ENCODE measurements around the gene DNAH14. TPM values are rescaled to one million over a fixed set of nuclear protein-coding genes. Genes with fewer than 3 reads are reported as not detected.
"Not testable (repeated sequence)": the region's sequence is repeated elsewhere in the genome, so short reads cannot be mapped to it uniquely, and the experiment has no call there.

Gene DNAH14
- total RNA-seq, 2 donors from 2014 or later: 2.6 to 5.6 TPM

DNA sequence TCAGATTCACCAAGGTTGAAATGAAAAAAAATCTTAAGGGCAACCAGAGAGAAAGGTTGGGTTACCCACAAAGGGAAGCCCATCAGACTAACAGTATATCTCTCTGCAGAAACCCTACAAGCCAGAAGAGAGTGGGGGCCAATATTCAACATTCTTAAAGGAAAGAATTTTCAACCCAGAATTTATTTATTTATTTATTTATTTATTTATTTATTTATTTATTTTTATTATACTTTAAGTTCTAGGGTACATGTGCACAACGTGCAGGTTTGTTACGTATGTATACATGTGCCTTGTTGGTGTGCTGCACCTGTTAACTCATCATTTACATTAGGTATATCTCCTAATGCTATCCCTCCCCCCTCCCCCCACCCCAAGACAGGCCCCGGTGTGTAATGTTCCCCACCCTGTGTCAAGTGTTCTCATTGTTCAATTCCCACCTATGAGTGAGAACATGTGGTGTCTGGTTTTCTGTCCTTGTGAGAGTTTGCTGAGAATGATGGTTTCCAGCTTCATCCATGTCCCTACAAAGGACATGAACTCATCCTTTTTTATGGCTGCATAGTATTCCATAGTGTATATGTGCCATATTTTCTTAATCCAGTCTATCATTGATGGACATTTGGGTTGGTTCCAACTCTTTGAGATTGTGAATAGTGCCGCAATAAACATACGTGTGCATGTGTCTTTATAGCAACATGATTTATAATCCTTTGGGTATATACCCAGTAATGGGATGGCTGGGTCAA is 282.4 kb downstream of the DNAH14 start:
- not testable (repeated sequence) for ATAC-seq (replicated peaks in 1 of 2); H3K27ac Mint-ChIP-seq; H3K4me1 Mint-ChIP-seq (ENCODE audit: low read depth); H3K4me3 Mint-ChIP-seq; DNase-seq; H3K9me3 Mint-ChIP-seq; H3K36me3 Mint-ChIP-seq (ENCODE audit: insufficient read depth in 2 of 2)
- peaks cover 21% of the 10 kb centered on the region for H3K27me3 Mint-ChIP-seq (ENCODE audit: low read depth)

DNA sequence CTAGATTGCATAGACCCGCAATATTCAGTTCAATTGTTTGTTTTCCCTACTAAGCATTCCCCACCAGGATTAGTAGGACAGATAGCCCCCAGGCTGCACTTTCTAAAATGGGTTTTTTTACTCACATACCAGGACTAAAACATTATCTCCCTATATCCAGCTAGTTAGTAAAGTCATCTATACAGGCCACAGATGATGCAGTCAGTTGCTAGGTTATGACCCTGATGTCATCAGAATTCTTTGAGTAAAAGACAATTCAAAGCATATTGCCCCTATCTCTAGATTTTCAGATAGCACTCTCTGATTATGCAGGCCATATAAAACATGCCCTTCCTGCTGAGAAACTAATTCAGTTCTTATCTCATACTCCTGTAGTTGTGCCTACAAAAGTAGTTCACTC is 294.8 kb downstream of the DNAH14 start:
- H3K4me1 Mint-ChIP-seq (ENCODE audit: low read depth): no peaks in the 10 kb centered on the region
- no peaks in the 10 kb centered on the region for H3K36me3 Mint-ChIP-seq (ENCODE audit: insufficient read depth in 2 of 2)
- H3K27me3 Mint-ChIP-seq (ENCODE audit: low read depth): no peaks in the 10 kb centered on the region
- ATAC-seq (replicated peaks in 1 of 2) (no peak), DNase-seq (no peak)
- H3K9me3 Mint-ChIP-seq: no peaks in the 10 kb centered on the region
- H3K27ac Mint-ChIP-seq: no peak overlapping the region
- H3K4me3 Mint-ChIP-seq: no peak overlapping the region

DNA sequence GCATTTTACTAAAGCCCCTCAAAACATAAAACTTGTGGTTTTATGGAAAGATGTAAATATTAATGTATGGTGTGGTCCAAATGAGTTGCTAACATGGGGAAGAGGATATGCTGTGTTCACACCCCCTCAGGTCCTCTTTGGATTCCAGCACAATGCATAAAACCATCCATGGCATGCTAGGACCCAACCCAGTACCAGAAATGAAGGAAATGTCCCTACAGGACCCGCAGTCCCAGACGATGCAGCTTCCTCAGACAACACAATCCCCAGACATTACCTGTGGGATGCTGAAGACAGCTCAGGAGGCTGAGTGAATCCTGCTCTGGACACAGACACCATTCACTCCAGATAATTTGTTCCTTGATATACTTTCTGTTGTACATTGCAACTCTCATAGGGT is 296.2 kb downstream of the DNAH14 start:
- Mint-ChIP-seq H3K27ac (no peak overlapping the region), H3K9me3 (no peaks in the 10 kb centered on the region), H3K4me1 (ENCODE audit: low read depth) (no peaks in the 10 kb centered on the region), H3K27me3 (ENCODE audit: low read depth) (no peaks in the 10 kb centered on the region), H3K36me3 (ENCODE audit: insufficient read depth in 2 of 2) (no peaks in the 10 kb centered on the region), H3K4me3 (no peak overlapping the region)
- no peak for ATAC-seq (replicated peaks in 1 of 2)
- no peak for DNase-seq

GRCh38 chr1:225228871-225229303 is 299.4 kb downstream of the DNAH14 start:
- Mint-ChIP-seq H3K9me3 (no peaks in the 10 kb centered on the region), H3K4me3 (no peak overlapping the region), H3K27me3 (ENCODE audit: low read depth) (no peaks in the 10 kb centered on the region), H3K36me3 (ENCODE audit: insufficient read depth in 2 of 2) (no peaks in the 10 kb centered on the region), H3K27ac (no peak overlapping the region), H3K4me1 (ENCODE audit: low read depth) (no peaks in the 10 kb centered on the region)
- ATAC-seq (replicated peaks in 1 of 2) (no peak), DNase-seq (no peak)

DNA sequence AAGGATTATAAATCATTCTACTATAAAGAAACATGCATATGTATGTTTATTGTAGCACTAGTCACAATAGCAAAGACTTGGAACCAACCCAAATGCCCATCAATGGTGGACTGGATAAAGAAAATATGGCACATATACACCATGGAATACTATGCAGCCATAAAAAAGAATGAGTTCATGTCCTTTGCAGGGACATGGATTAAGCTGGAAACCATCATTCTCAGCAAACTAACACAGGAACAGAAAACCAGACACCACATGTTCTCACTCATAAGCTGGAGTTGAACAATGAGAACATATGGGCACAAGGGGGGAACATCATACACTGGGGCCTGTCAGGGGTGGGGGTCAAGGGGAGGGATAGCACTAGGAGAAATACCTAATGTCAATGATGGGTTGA is 300.0 kb downstream of the DNAH14 start:
- H3K27ac Mint-ChIP-seq; H3K27me3 Mint-ChIP-seq (ENCODE audit: low read depth); H3K4me3 Mint-ChIP-seq; H3K9me3 Mint-ChIP-seq; ATAC-seq (replicated peaks in 1 of 2); H3K36me3 Mint-ChIP-seq (ENCODE audit: insufficient read depth in 2 of 2); H3K4me1 Mint-ChIP-seq (ENCODE audit: low read depth); DNase-seq: not testable (repeated sequence)

- ATAC-seq (replicated peaks in 1 of 2): no peak
These were observed 301.0 kb downstream of the DNAH14 start for GRCh38 chr1:225230483-225230882.

GRCh38 chr1:225232930-225233329 is 303.5 kb downstream of the DNAH14 start:
- not testable (repeated sequence) for H3K4me1 Mint-ChIP-seq (ENCODE audit: low read depth); ATAC-seq (replicated peaks in 1 of 2); H3K27ac Mint-ChIP-seq; H3K9me3 Mint-ChIP-seq; H3K27me3 Mint-ChIP-seq (ENCODE audit: low read depth); H3K4me3 Mint-ChIP-seq; DNase-seq; H3K36me3 Mint-ChIP-seq (ENCODE audit: insufficient read depth in 2 of 2)

More at GRCh38 chr1:225230483-225230882, 301.0 kb downstream of the DNAH14 start:
- no peaks in the 10 kb centered on the region for H3K9me3 Mint-ChIP-seq
- H3K27me3 Mint-ChIP-seq (ENCODE audit: low read depth): no peaks in the 10 kb centered on the region
- no peak overlapping the region for H3K4me3 Mint-ChIP-seq
- H3K36me3 Mint-ChIP-seq (ENCODE audit: insufficient read depth in 2 of 2): no peaks in the 10 kb centered on the region
- no peak for DNase-seq
- no peak overlapping the region for H3K27ac Mint-ChIP-seq
- H3K4me1 Mint-ChIP-seq (ENCODE audit: low read depth): no peaks in the 10 kb centered on the region

DNA sequence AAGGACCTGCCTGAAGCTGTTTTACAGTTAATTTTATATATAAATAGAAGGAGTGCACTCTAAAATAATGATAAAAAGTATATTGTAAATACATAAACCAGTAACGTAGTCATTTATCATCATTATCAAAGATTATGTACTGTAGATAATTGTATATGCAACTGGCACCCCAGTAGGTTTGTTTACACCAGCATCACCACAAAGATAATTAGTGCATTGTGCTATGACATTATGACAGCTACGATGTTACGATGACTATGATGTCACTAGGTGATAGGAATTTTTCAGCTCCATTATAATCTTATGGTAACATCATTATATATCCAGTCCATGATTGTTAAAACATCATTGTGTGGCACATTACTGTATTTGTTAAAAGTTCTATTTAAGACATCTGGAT is 313.1 kb downstream of the DNAH14 start:
- DNase-seq (no peak), ATAC-seq (replicated peaks in 1 of 2) (no peak)
- H3K36me3 Mint-ChIP-seq (ENCODE audit: insufficient read depth in 2 of 2): peaks cover 0 to 3% of the 10 kb centered on the region in 2 donors
- H3K27me3 Mint-ChIP-seq (ENCODE audit: low read depth): peaks cover 8% of the 10 kb centered on the region
- no peak overlapping the region for H3K27ac Mint-ChIP-seq
- no peaks in the 10 kb centered on the region for H3K4me1 Mint-ChIP-seq (ENCODE audit: low read depth)
- no peak overlapping the region for H3K4me3 Mint-ChIP-seq
- peaks cover under 1 to 4% of the 10 kb centered on the region in 2 donors for H3K9me3 Mint-ChIP-seq

- ATAC-seq (replicated peaks in 1 of 2): no peak
- no peak overlapping the region for H3K4me3 Mint-ChIP-seq
- peaks cover 0 to 2% of the 10 kb centered on the region in 2 donors for H3K9me3 Mint-ChIP-seq
- no peaks in the 10 kb centered on the region for H3K4me1 Mint-ChIP-seq (ENCODE audit: low read depth)
- no peak overlapping the region for H3K27ac Mint-ChIP-seq
- H3K36me3 Mint-ChIP-seq (ENCODE audit: insufficient read depth in 2 of 2): no peaks in the 10 kb centered on the region
- H3K27me3 Mint-ChIP-seq (ENCODE audit: low read depth): peaks cover 7% of the 10 kb centered on the region
- no peak for DNase-seq
These were observed 321.0 kb downstream of the DNAH14 start for GRCh38 chr1:225250432-225250831.

DNA sequence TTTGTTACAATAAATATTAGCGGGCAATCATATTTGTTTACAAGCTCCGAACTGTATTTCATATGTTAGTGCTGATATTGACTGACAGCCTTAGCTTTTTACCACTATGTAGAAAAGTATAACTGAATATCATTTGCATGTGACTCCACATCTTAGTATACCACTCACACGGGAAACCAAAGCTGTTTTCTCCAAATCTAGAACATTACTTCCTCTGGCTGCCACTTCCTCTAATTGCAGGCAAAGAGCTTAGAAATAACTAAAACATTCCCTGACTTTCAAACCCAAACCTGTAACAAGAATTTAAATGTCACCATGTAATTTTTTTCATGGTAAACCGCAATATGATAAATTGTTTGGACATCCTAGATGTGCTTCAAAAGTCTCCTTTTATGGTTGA is 323.7 kb downstream of the DNAH14 start:
- Mint-ChIP-seq H3K27ac (no peak overlapping the region), H3K9me3 (no peaks in the 10 kb centered on the region), H3K4me1 (ENCODE audit: low read depth) (no peaks in the 10 kb centered on the region), H3K4me3 (no peak overlapping the region), H3K27me3 (ENCODE audit: low read depth) (peaks cover 7% of the 10 kb centered on the region), H3K36me3 (ENCODE audit: insufficient read depth in 2 of 2) (no peaks in the 10 kb centered on the region)
- DNase-seq (no peak), ATAC-seq (replicated peaks in 1 of 2) (no peak)

DNA sequence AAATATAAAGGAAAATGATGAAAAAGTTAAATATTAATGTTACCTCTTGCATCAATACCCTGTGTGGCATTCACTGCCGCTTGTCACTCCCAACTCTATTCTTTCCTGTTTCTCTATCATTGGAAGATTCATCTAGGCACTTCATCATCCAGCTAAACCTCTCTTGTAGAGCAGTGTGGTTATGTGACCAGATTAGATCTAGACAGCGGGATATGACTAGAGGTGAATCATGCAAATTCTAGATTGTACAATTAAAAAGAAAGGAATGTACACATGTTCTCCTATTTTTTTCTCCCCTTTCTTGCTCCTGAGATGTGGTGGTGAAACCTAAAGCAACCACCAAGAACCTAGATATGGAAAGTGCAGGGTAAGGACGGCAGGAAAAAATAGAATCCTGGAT is 324.3 kb downstream of the DNAH14 start:
- H3K4me3 Mint-ChIP-seq: no peak overlapping the region
- peaks cover 7% of the 10 kb centered on the region for H3K27me3 Mint-ChIP-seq (ENCODE audit: low read depth)
- DNase-seq: no peak
- no peak overlapping the region for H3K27ac Mint-ChIP-seq
- H3K9me3 Mint-ChIP-seq: no peaks in the 10 kb centered on the region
- no peaks in the 10 kb centered on the region for H3K36me3 Mint-ChIP-seq (ENCODE audit: insufficient read depth in 2 of 2)
- H3K4me1 Mint-ChIP-seq (ENCODE audit: low read depth): no peaks in the 10 kb centered on the region
- ATAC-seq (replicated peaks in 1 of 2): no peak

DNA sequence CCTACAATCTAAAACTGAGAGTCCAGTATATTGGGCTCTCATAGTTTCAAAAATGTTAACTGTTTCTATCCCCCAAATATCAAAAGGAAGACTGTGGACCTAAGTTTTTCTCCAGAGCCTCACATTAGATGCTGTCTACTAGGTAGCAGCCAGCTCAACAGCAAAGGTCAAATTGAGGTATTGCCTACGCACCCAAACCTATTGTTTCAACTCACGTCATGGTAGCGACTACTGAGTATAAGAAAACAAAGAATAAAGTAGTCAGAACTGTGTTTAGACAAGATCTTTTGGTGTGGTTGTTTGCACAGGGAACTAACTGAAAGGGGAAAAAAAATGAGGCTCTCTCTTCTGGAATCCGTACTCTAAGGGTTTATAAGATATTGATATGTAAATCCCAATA is 325.2 kb downstream of the DNAH14 start:
- H3K27me3 Mint-ChIP-seq (ENCODE audit: low read depth): peaks cover 7% of the 10 kb centered on the region
- H3K9me3 Mint-ChIP-seq: no peaks in the 10 kb centered on the region
- no peak for ATAC-seq (replicated peaks in 1 of 2)
- no peak overlapping the region for H3K27ac Mint-ChIP-seq
- H3K36me3 Mint-ChIP-seq (ENCODE audit: insufficient read depth in 2 of 2): no peaks in the 10 kb centered on the region
- no peak overlapping the region for H3K4me3 Mint-ChIP-seq
- no peaks in the 10 kb centered on the region for H3K4me1 Mint-ChIP-seq (ENCODE audit: low read depth)
- no peak for DNase-seq

- Mint-ChIP-seq H3K27ac (no peak overlapping the region), H3K27me3 (ENCODE audit: low read depth) (no peaks in the 10 kb centered on the region)
These were observed 327.6 kb downstream of the DNAH14 start for GRCh38 chr1:225257081-225257480.

DNA sequence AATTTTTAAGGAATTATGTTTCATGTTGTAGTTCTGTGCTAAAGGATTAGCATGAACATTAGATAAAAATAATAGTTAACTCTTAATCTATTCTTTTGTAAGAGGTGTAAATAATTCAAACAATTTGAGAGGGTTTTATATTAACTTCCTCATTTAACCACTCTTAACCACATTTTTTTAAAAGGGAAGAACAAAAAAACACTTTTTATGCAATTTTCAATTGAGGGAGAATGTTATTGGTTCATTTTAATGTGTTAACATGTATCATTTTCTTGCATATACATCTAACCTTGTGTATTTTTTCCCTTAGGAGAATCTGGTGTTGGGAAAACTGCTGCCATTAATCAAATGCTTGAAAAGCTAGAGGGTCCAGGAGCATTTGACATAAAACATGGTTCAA is 329.3 kb downstream of the DNAH14 start:
- no peaks in the 10 kb centered on the region for H3K9me3 Mint-ChIP-seq
- no peak for ATAC-seq (replicated peaks in 1 of 2)
- no peaks in the 10 kb centered on the region for H3K4me1 Mint-ChIP-seq (ENCODE audit: low read depth)
- no peak overlapping the region for H3K27ac Mint-ChIP-seq
- H3K4me3 Mint-ChIP-seq: no peak overlapping the region
- H3K36me3 Mint-ChIP-seq (ENCODE audit: insufficient read depth in 2 of 2): no peaks in the 10 kb centered on the region
- H3K27me3 Mint-ChIP-seq (ENCODE audit: low read depth): no peaks in the 10 kb centered on the region
- no peak for DNase-seq

More at GRCh38 chr1:225257081-225257480, 327.6 kb downstream of the DNAH14 start:
- no peaks in the 10 kb centered on the region for H3K36me3 Mint-ChIP-seq (ENCODE audit: insufficient read depth in 2 of 2)
- DNase-seq: no peak
- H3K9me3 Mint-ChIP-seq: no peaks in the 10 kb centered on the region
- no peak for ATAC-seq (replicated peaks in 1 of 2)
- H3K4me3 Mint-ChIP-seq: no peak overlapping the region
- no peaks in the 10 kb centered on the region for H3K4me1 Mint-ChIP-seq (ENCODE audit: low read depth)
